ENCODE data around the gene SRRM4.

SRRM4 gene

GRCh38 chr12:119206348-119207062, 225.2 kb downstream of the SRRM4 start:
- DNase-seq, result no peak

DNA sequence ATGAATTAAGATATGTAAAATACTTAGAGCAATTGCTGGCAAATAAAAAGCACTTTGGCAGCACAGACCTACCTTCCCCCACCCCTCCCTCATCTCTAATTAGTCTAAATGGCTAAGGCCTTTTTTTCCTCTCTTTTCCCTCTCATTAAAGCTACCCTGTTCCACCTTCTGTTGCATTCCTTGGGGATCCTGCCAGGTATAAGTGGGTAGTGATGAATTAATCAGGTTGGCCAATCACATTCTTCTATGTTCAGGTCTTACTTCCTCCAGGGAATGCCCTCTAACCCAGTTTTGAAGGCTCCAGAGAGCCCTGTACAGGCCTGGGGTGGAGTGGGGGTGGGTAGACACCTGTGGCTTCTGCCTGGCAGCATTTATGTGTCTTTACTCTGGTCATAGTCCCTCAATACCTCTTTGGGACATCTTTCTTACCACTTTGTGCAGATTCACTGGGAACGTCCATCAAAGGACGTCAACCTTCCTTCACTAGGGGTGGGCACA, 225.8 kb downstream of the SRRM4 start:
- no peak for DNase-seq

DNA sequence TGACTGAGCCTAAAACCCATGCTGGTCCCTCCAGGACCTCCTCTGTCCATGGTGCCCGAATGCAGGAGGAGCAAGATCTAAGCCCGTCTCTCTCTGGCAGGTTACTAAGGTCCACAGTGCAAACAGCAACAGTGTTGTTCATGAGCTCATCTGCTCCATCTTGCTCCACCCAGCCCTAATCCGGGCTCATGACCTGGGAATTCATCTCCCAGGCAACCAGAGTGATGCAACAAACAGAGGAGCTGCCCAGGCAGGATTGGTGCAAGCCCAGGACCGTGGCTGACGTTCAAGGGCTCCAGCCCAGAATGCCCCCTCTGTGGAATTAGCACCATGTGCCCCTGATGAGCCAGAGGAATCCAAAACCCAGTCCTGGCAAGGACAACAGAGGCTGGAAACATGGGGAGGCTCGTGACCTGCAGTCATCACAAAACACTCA, 227.3 kb downstream of the SRRM4 start:
- DNase-seq, result no peak

DNA sequence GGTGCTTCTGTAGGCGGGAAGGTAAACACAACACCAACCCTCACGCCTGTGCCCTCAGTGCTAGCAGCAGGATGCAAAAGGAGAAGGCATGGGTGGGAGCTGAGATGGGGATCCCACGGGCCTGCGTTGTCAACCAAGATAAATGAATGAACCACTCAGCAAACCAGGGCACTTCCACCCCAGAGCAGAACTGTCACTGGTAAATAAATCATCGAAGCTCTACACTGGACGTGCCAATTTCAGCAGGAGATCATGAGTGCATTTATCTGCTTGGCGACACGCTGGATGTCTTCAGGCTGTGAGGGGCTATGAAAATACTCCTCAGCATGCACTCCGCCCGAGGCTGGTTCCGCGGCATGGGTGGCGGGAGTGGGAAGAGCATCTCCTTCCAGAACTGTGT, 230.5 kb downstream of the SRRM4 start:
- no peak for DNase-seq
